GM12878 (cell line): Measurements from ENCODE around the gene EPHB2. TPM values are rescaled to one million over a fixed set of nuclear protein-coding genes. Genes with fewer than 3 reads are reported as not detected.

Experiments used
- ATF7 ChIP-seq: fragments of 450-650 bp; IDR thresholded peaks from 2 replicates; pipeline ENCODE4 v1.6.1; 2016; ENCODE audit warnings: low read depth, mild to moderate bottlenecking
- MXI1 ChIP-seq: fragments of 150-350 bp; IDR thresholded peaks from 2 replicates; pipeline ENCODE4 v1.6.1; 2011; ENCODE audit warnings: low read depth, mild to moderate bottlenecking, inconsistent platforms, low read length, improper control_type of control experiment
- MYC ChIP-seq: IDR thresholded peaks from 2 replicates; pipeline ENCODE4 v1.6.1; 2011; ENCODE audit warnings: mild to moderate bottlenecking, low read length, moderate library complexity, inconsistent platforms; ENCODE audit not compliant: insufficient read depth, insufficient replicate concordance, insufficient read length, severe bottlenecking
- NRF1 ChIP-seq: conservative IDR thresholded peaks from 2 replicates; pipeline ENCODE4 v1.6.1; 2011; ENCODE audit warnings: mild to moderate bottlenecking, low read depth, low read length, improper control_type of control experiment
- POU2F2 ChIP-seq: IDR thresholded peaks from 3 replicates; pipeline ENCODE4 v1.6.1; 2011; ENCODE audit warnings: low read depth, mild to moderate bottlenecking, low read length, borderline replicate concordance
- SP1 ChIP-seq: IDR thresholded peaks from one replicate; pipeline ENCODE4 v1.6.1; 2011; ENCODE audit warnings: low read depth, low read length
- polyA plus RNA-seq, 11 experiments: library from polyadenylated mRNA; depleted of rRNA in 4 of 11; unstranded in 6 of 11; stranded (reverse) in 5 of 11; fragments of >200 nt; fragmentation: Nextera tagmentation in 4 of 11; fragmentation: Illumina TruSeq in 1 of 11; extraction: Ambion mirVana in 4 of 11; extraction: Trizol in 1 of 11; gene quantifications; 1 replicate in 1 of 11; 2 replicates in 10 of 11; pipeline versions ENCODE4 v1.2.1 to v1.2.3, GENCODE V29; 2011 to 2016; ENCODE audit warnings: inconsistent platforms in 2 of 11, missing spikeins in 2 of 11, low read depth in 1 of 11
- total RNA-seq, 4 experiments: library from RNA; depleted of rRNA in 3 of 4; stranded (reverse); fragments of >200 nt in 3 of 4; fragmentation: Illumina TruSeq in 1 of 4; extraction: Trizol in 1 of 4; gene quantifications; 2 replicates each; pipeline versions ENCODE4 v1.2.1 to v1.2.3, GENCODE V29; 2013 to 2021
- TF ChIP-seq, protein P1 (sequence below): fragments of 450-650 bp; IDR thresholded peaks from 2 replicates; pipeline ENCODE4 v1.6.1; 2018; ENCODE audit warnings: mild to moderate bottlenecking, low read depth, moderate library complexity; ENCODE audit not compliant: partially characterized antibody
- TF ChIP-seq, protein P2 (sequence below): fragments of 450-650 bp; IDR thresholded peaks from 2 replicates; pipeline ENCODE4 v1.6.1; 2017; ENCODE audit warnings: low read depth, mild to moderate bottlenecking, moderate library complexity
- TF ChIP-seq, protein P3 (sequence below), 3 experiments: IDR thresholded peaks in 2 of 3; conservative IDR thresholded peaks in 1 of 3; 2 replicates each; pipeline ENCODE4 v1.5.1; 2011; ENCODE audit warnings: low read depth in 3 of 3, low read length in 3 of 3, mild to moderate bottlenecking in 3 of 3, control low read depth in 2 of 3, moderate library complexity in 2 of 3, inconsistent platforms in 1 of 3, mixed read lengths in 1 of 3; ENCODE audit not compliant: control insufficient read depth in 2 of 3, insufficient read depth in 1 of 3; ENCODE audit errors: extremely low read depth in 1 of 3

Gene EPHB2
- total and polyA plus RNA-seq, 10 of the 15 experiments (the other 5 are each of a cell fraction or from before 2014, with no cell fraction given): 0.13 to 3.3 (median 0.92) TPM

DNA sequence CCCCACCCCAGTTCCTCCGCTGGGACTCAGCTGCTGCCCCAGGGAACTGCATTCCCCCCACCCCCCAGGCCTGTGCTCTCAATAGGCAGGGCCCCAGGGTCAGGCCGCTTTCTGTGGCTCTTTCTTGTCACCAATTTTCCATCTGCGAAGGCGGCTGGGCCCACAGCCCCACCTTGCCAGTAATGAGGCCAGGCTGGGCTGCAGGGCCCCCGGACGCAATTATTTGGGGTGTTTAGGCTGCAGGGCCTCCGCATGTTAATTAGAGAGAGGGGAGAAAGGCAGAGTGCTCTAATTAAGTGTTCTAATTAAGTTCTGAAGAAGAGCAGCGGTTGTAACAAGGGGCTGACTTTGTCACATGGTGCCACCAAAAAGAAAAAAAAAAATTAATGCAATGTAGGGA, 71.8 kb downstream of the EPHB2 start (continued):
- TF ChIP-seq, protein P1, sequence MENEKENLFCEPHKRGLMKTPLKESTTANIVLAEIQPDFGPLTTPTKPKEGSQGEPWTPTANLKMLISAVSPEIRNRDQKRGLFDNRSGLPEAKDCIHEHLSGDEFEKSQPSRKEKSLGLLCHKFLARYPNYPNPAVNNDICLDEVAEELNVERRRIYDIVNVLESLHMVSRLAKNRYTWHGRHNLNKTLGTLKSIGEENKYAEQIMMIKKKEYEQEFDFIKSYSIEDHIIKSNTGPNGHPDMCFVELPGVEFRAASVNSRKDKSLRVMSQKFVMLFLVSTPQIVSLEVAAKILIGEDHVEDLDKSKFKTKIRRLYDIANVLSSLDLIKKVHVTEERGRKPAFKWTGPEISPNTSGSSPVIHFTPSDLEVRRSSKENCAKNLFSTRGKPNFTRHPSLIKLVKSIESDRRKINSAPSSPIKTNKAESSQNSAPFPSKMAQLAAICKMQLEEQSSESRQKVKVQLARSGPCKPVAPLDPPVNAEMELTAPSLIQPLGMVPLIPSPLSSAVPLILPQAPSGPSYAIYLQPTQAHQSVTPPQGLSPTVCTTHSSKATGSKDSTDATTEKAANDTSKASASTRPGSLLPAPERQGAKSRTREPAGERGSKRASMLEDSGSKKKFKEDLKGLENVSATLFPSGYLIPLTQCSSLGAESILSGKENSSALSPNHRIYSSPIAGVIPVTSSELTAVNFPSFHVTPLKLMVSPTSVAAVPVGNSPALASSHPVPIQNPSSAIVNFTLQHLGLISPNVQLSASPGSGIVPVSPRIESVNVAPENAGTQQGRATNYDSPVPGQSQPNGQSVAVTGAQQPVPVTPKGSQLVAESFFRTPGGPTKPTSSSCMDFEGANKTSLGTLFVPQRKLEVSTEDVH: no peak
- TF ChIP-seq, protein P2, sequence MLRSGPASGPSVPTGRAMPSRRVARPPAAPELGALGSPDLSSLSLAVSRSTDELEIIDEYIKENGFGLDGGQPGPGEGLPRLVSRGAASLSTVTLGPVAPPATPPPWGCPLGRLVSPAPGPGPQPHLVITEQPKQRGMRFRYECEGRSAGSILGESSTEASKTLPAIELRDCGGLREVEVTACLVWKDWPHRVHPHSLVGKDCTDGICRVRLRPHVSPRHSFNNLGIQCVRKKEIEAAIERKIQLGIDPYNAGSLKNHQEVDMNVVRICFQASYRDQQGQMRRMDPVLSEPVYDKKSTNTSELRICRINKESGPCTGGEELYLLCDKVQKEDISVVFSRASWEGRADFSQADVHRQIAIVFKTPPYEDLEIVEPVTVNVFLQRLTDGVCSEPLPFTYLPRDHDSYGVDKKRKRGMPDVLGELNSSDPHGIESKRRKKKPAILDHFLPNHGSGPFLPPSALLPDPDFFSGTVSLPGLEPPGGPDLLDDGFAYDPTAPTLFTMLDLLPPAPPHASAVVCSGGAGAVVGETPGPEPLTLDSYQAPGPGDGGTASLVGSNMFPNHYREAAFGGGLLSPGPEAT: no peak
- TF ChIP-seq MYC (no peak), SP1 (no peak), MXI1 (no peak), NRF1 (no peak), ATF7 (no peak), POU2F2 (no peak)
- TF ChIP-seq, protein P3, sequence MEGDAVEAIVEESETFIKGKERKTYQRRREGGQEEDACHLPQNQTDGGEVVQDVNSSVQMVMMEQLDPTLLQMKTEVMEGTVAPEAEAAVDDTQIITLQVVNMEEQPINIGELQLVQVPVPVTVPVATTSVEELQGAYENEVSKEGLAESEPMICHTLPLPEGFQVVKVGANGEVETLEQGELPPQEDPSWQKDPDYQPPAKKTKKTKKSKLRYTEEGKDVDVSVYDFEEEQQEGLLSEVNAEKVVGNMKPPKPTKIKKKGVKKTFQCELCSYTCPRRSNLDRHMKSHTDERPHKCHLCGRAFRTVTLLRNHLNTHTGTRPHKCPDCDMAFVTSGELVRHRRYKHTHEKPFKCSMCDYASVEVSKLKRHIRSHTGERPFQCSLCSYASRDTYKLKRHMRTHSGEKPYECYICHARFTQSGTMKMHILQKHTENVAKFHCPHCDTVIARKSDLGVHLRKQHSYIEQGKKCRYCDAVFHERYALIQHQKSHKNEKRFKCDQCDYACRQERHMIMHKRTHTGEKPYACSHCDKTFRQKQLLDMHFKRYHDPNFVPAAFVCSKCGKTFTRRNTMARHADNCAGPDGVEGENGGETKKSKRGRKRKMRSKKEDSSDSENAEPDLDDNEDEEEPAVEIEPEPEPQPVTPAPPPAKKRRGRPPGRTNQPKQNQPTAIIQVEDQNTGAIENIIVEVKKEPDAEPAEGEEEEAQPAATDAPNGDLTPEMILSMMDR (IDR thresholded peaks at IDR 0.05 in 2 of 3, conservative IDR thresholded peaks at IDR 0.05 in 1 of 3; ENCODE audit: control insufficient read depth in 2 of 3, extremely low read depth in 1 of 3, insufficient read depth in 1 of 3, low read depth in 3 of 3, low read length in 3 of 3): no peak
